Endothelial cell of umbilical vein (primary cell): Measurements from ENCODE around the gene SUPT7L.

Source experiments
- POLR2A ChIP-seq: IDR thresholded peaks from 2 replicates; pipeline ENCODE4 v1.6.1; 2012; ENCODE audit warnings: low read depth, mild to moderate bottlenecking, control low read depth, low read length
- POLR2AphosphoS5 ChIP-seq: IDR thresholded peaks from 2 replicates; pipeline ENCODE4 v1.6.1; 2012; ENCODE audit warnings: low read depth, mild to moderate bottlenecking, control low read depth, low read length, moderate library complexity; ENCODE audit not compliant: insufficient read depth

- no peak for TF ChIP-seq POLR2A
- TF ChIP-seq POLR2AphosphoS5, result no peak
Measured at GRCh38 chr2:27651056-27651455, 12.4 kb downstream of the SUPT7L start.
